PFSK-1 (cell line): ENCODE measurements around the gene GAS1.

Experiments
- FOXP2 ChIP-seq: optimal IDR thresholded peaks from 2 replicates; pipeline ENCODE3; 2011; ENCODE audit warnings: borderline replicate concordance, control low read depth, inconsistent platforms; ENCODE audit not compliant: insufficient read depth; ENCODE audit errors: extremely low read length, extremely low read depth
- POLR2AphosphoS5 ChIP-seq: IDR thresholded peaks from 2 replicates; pipeline ENCODE4 v1.6.1; 2012; ENCODE audit warnings: low read depth, mild to moderate bottlenecking, control low read depth, low read length, moderate library complexity
- SIN3A ChIP-seq: IDR thresholded peaks from 2 replicates; pipeline ENCODE4 v1.6.1; 2012; ENCODE audit warnings: mild to moderate bottlenecking, low read length, moderate library complexity, borderline replicate concordance; ENCODE audit not compliant: insufficient read depth
- TAF1 ChIP-seq: IDR thresholded peaks from 2 replicates; pipeline ENCODE4 v1.6.1; 2012; ENCODE audit warnings: low read length, control low read depth, borderline replicate concordance; ENCODE audit not compliant: insufficient read depth
- TF ChIP-seq, protein P1 (sequence below), 2 experiments: IDR thresholded peaks; 2 replicates each; pipeline versions ENCODE4 v1.6.1 to v1.8.0; 2011 to 2012; ENCODE audit warnings: low read depth in 2 of 2, low read length in 2 of 2, control low read depth in 1 of 2, inconsistent platforms in 1 of 2, mild to moderate bottlenecking in 1 of 2, moderate library complexity in 1 of 2; ENCODE audit not compliant: insufficient read depth in 1 of 2

DNA sequence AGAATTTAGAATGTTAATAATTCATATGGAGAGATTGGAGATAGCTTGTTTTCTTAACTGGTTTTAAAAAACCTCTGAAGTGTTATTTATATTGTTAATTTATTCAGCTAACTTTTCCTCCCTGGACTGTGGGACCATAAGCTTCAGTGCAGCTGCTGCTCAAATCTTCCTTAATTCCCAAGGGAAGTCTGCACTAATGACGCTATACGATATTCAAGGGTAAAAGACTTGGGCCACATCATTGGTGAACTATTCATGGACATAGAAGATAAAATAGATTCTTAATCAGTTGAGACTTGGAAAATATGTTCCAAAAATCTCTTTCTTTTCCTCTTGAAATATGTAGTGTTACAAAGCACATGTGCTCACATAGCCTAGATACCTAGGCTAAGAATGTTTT is 31.1 kb upstream of the GAS1 start:
- TF ChIP-seq TAF1, result no peak
- TF ChIP-seq, protein P1, sequence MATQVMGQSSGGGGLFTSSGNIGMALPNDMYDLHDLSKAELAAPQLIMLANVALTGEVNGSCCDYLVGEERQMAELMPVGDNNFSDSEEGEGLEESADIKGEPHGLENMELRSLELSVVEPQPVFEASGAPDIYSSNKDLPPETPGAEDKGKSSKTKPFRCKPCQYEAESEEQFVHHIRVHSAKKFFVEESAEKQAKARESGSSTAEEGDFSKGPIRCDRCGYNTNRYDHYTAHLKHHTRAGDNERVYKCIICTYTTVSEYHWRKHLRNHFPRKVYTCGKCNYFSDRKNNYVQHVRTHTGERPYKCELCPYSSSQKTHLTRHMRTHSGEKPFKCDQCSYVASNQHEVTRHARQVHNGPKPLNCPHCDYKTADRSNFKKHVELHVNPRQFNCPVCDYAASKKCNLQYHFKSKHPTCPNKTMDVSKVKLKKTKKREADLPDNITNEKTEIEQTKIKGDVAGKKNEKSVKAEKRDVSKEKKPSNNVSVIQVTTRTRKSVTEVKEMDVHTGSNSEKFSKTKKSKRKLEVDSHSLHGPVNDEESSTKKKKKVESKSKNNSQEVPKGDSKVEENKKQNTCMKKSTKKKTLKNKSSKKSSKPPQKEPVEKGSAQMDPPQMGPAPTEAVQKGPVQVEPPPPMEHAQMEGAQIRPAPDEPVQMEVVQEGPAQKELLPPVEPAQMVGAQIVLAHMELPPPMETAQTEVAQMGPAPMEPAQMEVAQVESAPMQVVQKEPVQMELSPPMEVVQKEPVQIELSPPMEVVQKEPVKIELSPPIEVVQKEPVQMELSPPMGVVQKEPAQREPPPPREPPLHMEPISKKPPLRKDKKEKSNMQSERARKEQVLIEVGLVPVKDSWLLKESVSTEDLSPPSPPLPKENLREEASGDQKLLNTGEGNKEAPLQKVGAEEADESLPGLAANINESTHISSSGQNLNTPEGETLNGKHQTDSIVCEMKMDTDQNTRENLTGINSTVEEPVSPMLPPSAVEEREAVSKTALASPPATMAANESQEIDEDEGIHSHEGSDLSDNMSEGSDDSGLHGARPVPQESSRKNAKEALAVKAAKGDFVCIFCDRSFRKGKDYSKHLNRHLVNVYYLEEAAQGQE (IDR thresholded peaks at IDR 0.05; ENCODE audit: insufficient read depth in 1 of 2, low read depth in 2 of 2, low read length in 2 of 2), result no peak
- TF ChIP-seq FOXP2, result no peak
- no peak for TF ChIP-seq POLR2AphosphoS5
- no peak for TF ChIP-seq SIN3A
